Measurements from ENCODE around the gene CRISPLD2. TPM values are rescaled to one million over a fixed set of nuclear protein-coding genes. Genes with fewer than 3 reads are reported as not detected.

Gene CRISPLD2
- total and polyA plus RNA-seq, 2 donors (not counting 1 experiment from before 2014, with no cell fraction given) = 37.0 to 96.2 TPM

GRCh38 chr16:84815462-84815861 lies 4.3 kb upstream of the CRISPLD2 start:
- Histone ChIP-seq H3K4me2 (ENCODE audit: extremely low read depth, insufficient read depth, low read length) (no peak overlapping the region), H3K9ac (ENCODE audit: insufficient read depth, low read length) (no peak overlapping the region), H3K79me2 (ENCODE audit: control insufficient read depth, insufficient read depth, low read length) (peaks cover 3% of the 10 kb centered on the region), H3K4me3 (replicated peaks in 1 of 4; ENCODE audit: control extremely low read depth in 1 of 4, insufficient read depth in 1 of 4, low read depth in 3 of 4, low read length in 4 of 4) (no peak overlapping the region), H3K9me3 (ENCODE audit: control insufficient read depth, insufficient read depth, low read depth, low read length) (no peaks in the 10 kb centered on the region), H3K36me3 (ENCODE audit: control insufficient read depth, insufficient read depth, low read length) (no peaks in the 10 kb centered on the region), H2AFZ (ENCODE audit: low read length) (no peak overlapping the region), H3K27ac (ENCODE audit: insufficient read depth, low read length) (no peak overlapping the region), H4K20me1 (ENCODE audit: control insufficient read depth, extremely low read depth, insufficient read depth, low read length) (no peaks in the 10 kb centered on the region), H3K4me1 (ENCODE audit: control insufficient read depth, extremely low read depth, insufficient read depth, low read length) (no peaks in the 10 kb centered on the region), H3K27me3 (ENCODE audit: control insufficient read depth, insufficient read depth, low read length) (peaks cover 7% of the 10 kb centered on the region)
- no peak for TF ChIP-seq EZH2 (IDR thresholded peaks at IDR 0.05; ENCODE audit: low read length, missing control alignments)
- TF ChIP-seq CTCF (conservative IDR thresholded peaks at IDR 0.05 in 1 of 2, IDR thresholded peaks at IDR 0.05 in 1 of 2; ENCODE audit: low read depth in 1 of 2, low read length in 2 of 2) = no peak
- no peak for DNase-seq (ENCODE audit: low read depth in 2 of 2)

GRCh38 chr16:84816023-84816422 lies 3.8 kb upstream of the CRISPLD2 start:
- Histone ChIP-seq H4K20me1 (ENCODE audit: control insufficient read depth, extremely low read depth, insufficient read depth, low read length) (no peaks in the 10 kb centered on the region), H3K27ac (ENCODE audit: insufficient read depth, low read length) (no peak overlapping the region), H3K9ac (ENCODE audit: insufficient read depth, low read length) (no peak overlapping the region), H3K27me3 (ENCODE audit: control insufficient read depth, insufficient read depth, low read length) (peaks cover 7% of the 10 kb centered on the region), H2AFZ (ENCODE audit: low read length) (no peak overlapping the region), H3K4me2 (ENCODE audit: extremely low read depth, insufficient read depth, low read length) (no peak overlapping the region), H3K36me3 (ENCODE audit: control insufficient read depth, insufficient read depth, low read length) (no peaks in the 10 kb centered on the region), H3K9me3 (ENCODE audit: control insufficient read depth, insufficient read depth, low read depth, low read length) (no peaks in the 10 kb centered on the region), H3K79me2 (ENCODE audit: control insufficient read depth, insufficient read depth, low read length) (peaks cover 7% of the 10 kb centered on the region), H3K4me1 (ENCODE audit: control insufficient read depth, extremely low read depth, insufficient read depth, low read length) (no peaks in the 10 kb centered on the region), H3K4me3 (replicated peaks in 1 of 4; ENCODE audit: control extremely low read depth in 1 of 4, insufficient read depth in 1 of 4, low read depth in 3 of 4, low read length in 4 of 4) (no peak overlapping the region)
- DNase-seq (ENCODE audit: low read depth in 2 of 2) = no peak
- no peak for TF ChIP-seq EZH2 (IDR thresholded peaks at IDR 0.05; ENCODE audit: low read length, missing control alignments)
- no peak for TF ChIP-seq CTCF (conservative IDR thresholded peaks at IDR 0.05 in 1 of 2, IDR thresholded peaks at IDR 0.05 in 1 of 2; ENCODE audit: low read depth in 1 of 2, low read length in 2 of 2)

- Histone ChIP-seq H3K9ac (ENCODE audit: insufficient read depth, low read length) (no peak overlapping the region), H4K20me1 (ENCODE audit: control insufficient read depth, extremely low read depth, insufficient read depth, low read length) (no peaks in the 10 kb centered on the region), H3K4me3 (replicated peaks in 1 of 4; ENCODE audit: control extremely low read depth in 1 of 4, insufficient read depth in 1 of 4, low read depth in 3 of 4, low read length in 4 of 4) (no peak overlapping the region), H3K27ac (ENCODE audit: insufficient read depth, low read length) (no peak overlapping the region), H3K36me3 (ENCODE audit: control insufficient read depth, insufficient read depth, low read length) (no peaks in the 10 kb centered on the region), H3K79me2 (ENCODE audit: control insufficient read depth, insufficient read depth, low read length) (peaks cover 11% of the 10 kb centered on the region), H3K27me3 (ENCODE audit: control insufficient read depth, insufficient read depth, low read length) (peaks cover 7% of the 10 kb centered on the region), H2AFZ (ENCODE audit: low read length) (no peak overlapping the region), H3K4me1 (ENCODE audit: control insufficient read depth, extremely low read depth, insufficient read depth, low read length) (no peaks in the 10 kb centered on the region), H3K4me2 (ENCODE audit: extremely low read depth, insufficient read depth, low read length) (no peak overlapping the region), H3K9me3 (ENCODE audit: control insufficient read depth, insufficient read depth, low read depth, low read length) (no peaks in the 10 kb centered on the region)
- TF ChIP-seq EZH2 (IDR thresholded peaks at IDR 0.05; ENCODE audit: low read length, missing control alignments) = no peak
- no peak for TF ChIP-seq CTCF (conservative IDR thresholded peaks at IDR 0.05 in 1 of 2, IDR thresholded peaks at IDR 0.05 in 1 of 2; ENCODE audit: low read depth in 1 of 2, low read length in 2 of 2)
- DNase-seq (ENCODE audit: low read depth in 2 of 2) = no peak
Observed at GRCh38 chr16:84816485-84816884, 3.3 kb upstream of the CRISPLD2 start.
